K562 (cell line): Measurements from ENCODE around the gene NCKAP1. TPM values are rescaled to one million over a fixed set of nuclear protein-coding genes. Genes with fewer than 3 reads are reported as not detected.
A peak's percentile ranks its signal among the peaks of the same experiment; 100 is the strongest.

Experiments
- ATAC-seq: fragments of 200-7000 bp; cut with Tn5 transposase; 3 replicates; pipeline ENCODE4 v1.9.1; 2020; ENCODE audit warnings: moderate library complexity
- BruUV-seq: library from RNA; stranded (reverse); fragments of 400-500 nt; replicated peaks from 2 replicates; lab custom pipeline; 2021; lab: Mats Ljungman, UMichigan
- CTCF ChIA-PET: fragments of 300-600 bp; formaldehyde crosslinking; extraction: SDS; loops from one replicate; lab custom pipeline; 2021; ENCODE audit warnings: low intra/inter-chr PET ratio; lab: Yijun Ruan, JAX
- POLR2A ChIA-PET: fragments of 300-600, 350-650 bp; sonication (Branson Sonifier 250); formaldehyde crosslinking; extraction: SDS; loops from one replicate; lab custom pipeline; 2021; ENCODE audit warnings: antibody characterized with exemption, inconsistent platforms; lab: Yijun Ruan, JAX
- DNase-seq, 4 experiments: peaks; one replicate each; pipeline versions ENCODE4 v3.0.0 to v3.0.0-alpha.2; 2011 to 2018; ENCODE audit warnings: low spot score in 3 of 4, mixed read lengths in 3 of 4; ENCODE audit errors: extremely low read depth in 1 of 4
- FAIRE-seq: peaks from 2 replicates; lab custom pipeline; 2011; peaks lifted over from hg19 to GRCh38; lab: Jason Lieb, UNC
- H2AFZ ChIP-seq: 2 replicates; pipeline ENCODE4 v1.6.0; 2011; ENCODE audit warnings: low read depth, low read length, control low read depth, inconsistent platforms
- H3K27ac ChIP-seq: fragments of 200-600 bp; 3 replicates; pipeline ENCODE4 v1.8.0; 2011; ENCODE audit warnings: low read depth, mild to moderate bottlenecking, control low read depth, inconsistent platforms, low read length, moderate library complexity, mixed read lengths; ENCODE audit errors: extremely low read depth
- H3K27me3 ChIP-seq, 2 experiments: fragments of 300-600 bp in 1 of 2; 2 replicates in 1 of 2; 3 replicates in 1 of 2; pipeline versions ENCODE4 v1.6.0 to v1.8.0; 2011; ENCODE audit warnings: inconsistent platforms in 2 of 2, low read length in 2 of 2, mild to moderate bottlenecking in 1 of 2, mixed read lengths in 1 of 2, moderate library complexity in 1 of 2; ENCODE audit not compliant: control insufficient read depth in 2 of 2, insufficient read depth in 2 of 2
- H3K36me3 ChIP-seq: fragments of 300-600 bp; 3 replicates; pipeline ENCODE4 v1.8.0; 2011; ENCODE audit warnings: mild to moderate bottlenecking, low read length, inconsistent platforms; ENCODE audit not compliant: control insufficient read depth, insufficient read depth
- H3K4me1 ChIP-seq, 2 experiments: fragments of 200-600 bp in 1 of 2; replicated peaks in 1 of 2; 2 replicates in 1 of 2; 3 replicates in 1 of 2; pipeline versions ENCODE4 v1.5.1 to v1.8.0; 2011; ENCODE audit warnings: inconsistent platforms in 2 of 2, low read length in 2 of 2, mild to moderate bottlenecking in 1 of 2, mixed read lengths in 1 of 2, moderate library complexity in 1 of 2; ENCODE audit not compliant: control insufficient read depth in 2 of 2, insufficient read depth in 2 of 2
- H3K4me2 ChIP-seq: 2 replicates; pipeline ENCODE4 v1.6.1; 2011; ENCODE audit warnings: low read length, control low read depth, inconsistent platforms, mixed read lengths; ENCODE audit not compliant: insufficient read depth
- H3K4me3 ChIP-seq: fragments of 200-600 bp; sonication (generic), shearing (Covaris generic); 2 replicates; pipeline ENCODE4 v1.5.1; 2016; ENCODE audit warnings: control low read depth, inconsistent platforms
- H3K79me2 ChIP-seq: fragments of 200-600 bp; 3 replicates; pipeline ENCODE4 v1.8.0; 2011; ENCODE audit warnings: low read length, inconsistent platforms; ENCODE audit not compliant: control insufficient read depth, insufficient read depth
- H3K9ac ChIP-seq, 2 experiments: 2 replicates each; pipeline versions ENCODE4 v1.6.0 to v1.6.1; 2011; ENCODE audit warnings: low read depth in 2 of 2, low read length in 2 of 2, control low read depth in 1 of 2, inconsistent platforms in 1 of 2, mild to moderate bottlenecking in 1 of 2, mixed read lengths in 1 of 2; ENCODE audit not compliant: insufficient read depth in 1 of 2
- H3K9me1 ChIP-seq: one replicate; pipeline ENCODE4 v1.6.0; 2011; ENCODE audit warnings: inconsistent platforms, mild to moderate bottlenecking, low read length, moderate library complexity; ENCODE audit not compliant: control insufficient read depth, insufficient read depth
- H3K9me3 ChIP-seq: replicated peaks from 2 replicates; pipeline ENCODE4 v1.5.1; 2011; ENCODE audit warnings: low read depth, low read length, inconsistent platforms; ENCODE audit not compliant: control insufficient read depth, insufficient read depth
- H4K20me1 ChIP-seq: replicated peaks from 2 replicates; pipeline ENCODE4 v1.6.1; 2011; ENCODE audit warnings: low read length, inconsistent platforms, mixed read lengths; ENCODE audit not compliant: control insufficient read depth, insufficient read depth
- BRD4 ChIP-seq: fragments of 200-600 bp; sonication (generic); IDR thresholded peaks from 2 replicates; pipeline ENCODE4 v1.6.1; 2017; ENCODE audit warnings: inconsistent platforms
- DPF2 ChIP-seq: fragments of 450-650 bp; IDR thresholded peaks from 2 replicates; pipeline ENCODE4 v1.6.1; 2016
- E2F3 ChIP-seq: fragments of 250-450 bp; sonication (Bioruptor Pico); IDR thresholded peaks from 2 replicates; pipeline ENCODE4 v1.4.0; 2020; ENCODE audit warnings: mild to moderate bottlenecking
- GATA2 ChIP-seq: sonication (generic); formaldehyde crosslinking; IDR thresholded peaks from 2 replicates; pipeline ENCODE4 v1.4.0; 2020; ENCODE audit warnings: mild to moderate bottlenecking, missing genetic modification reagents
- GTF2E2 ChIP-seq: fragments of 200-800 bp; sonication (Bioruptor generic); IDR thresholded peaks from 2 replicates; pipeline ENCODE4 v1.6.1; 2016; ENCODE audit warnings: missing genetic modification characterization, missing compliant biosample characterization
- PHF20 ChIP-seq: fragments of 450-650 bp; IDR thresholded peaks from 2 replicates; pipeline ENCODE4 v1.6.1; 2018; ENCODE audit not compliant: partially characterized antibody
- RFX5 ChIP-seq: IDR thresholded peaks from 2 replicates; pipeline ENCODE4 v1.6.1; 2011; ENCODE audit warnings: low read depth, mild to moderate bottlenecking, improper control_type of control experiment, low read length
- TCF7 ChIP-seq: sonication (generic); IDR thresholded peaks from 2 replicates; pipeline ENCODE4 v1.6.1; 2016; ENCODE audit warnings: antibody characterized with exemption, borderline replicate concordance
- ZNF444 ChIP-seq: fragments of 250-450 bp; sonication (Bioruptor Pico); IDR thresholded peaks from 2 replicates; pipeline ENCODE4 v1.4.0; 2020; ENCODE audit warnings: mild to moderate bottlenecking, moderate library complexity
- WGBS: fragments of 100-300 bp; shearing (Covaris generic); methylation state at CpG from one replicate; pipeline ENCODE4 v1.1.6; 2016; ENCODE audit warnings: low coverage, mixed read lengths; ENCODE audit not compliant: insufficient coverage; ENCODE audit errors: missing lambda C conversion rate; 5-methylcytosine and 5-hydroxymethylcytosine counted together
- in situ Hi-C: fragments of 300-500 bp; cut with MboI; formaldehyde crosslinking; loops from 4 replicates; pipeline ENCODE4 v1.15.0; 2018; ENCODE audit warnings: inconsistent platforms, mixed read lengths
- intact Hi-C: fragments of 100-400 bp; cut with micrococcal nuclease; formaldehyde crosslinking; loops from 2 replicates; pipeline ENCODE4 v1.14.2; 2022
- polyA plus RNA-seq, 8 experiments: library from polyadenylated mRNA; depleted of rRNA in 4 of 8; stranded (reverse) in 5 of 8; unstranded in 3 of 8; fragments of >200 nt; fragmentation: Nextera tagmentation in 2 of 8; fragmentation: Illumina TruSeq in 1 of 8; extraction: Ambion mirVana in 2 of 8; extraction: Trizol in 1 of 8; gene quantifications; 2 replicates each; pipeline versions ENCODE4 v1.2.1 to v1.2.3, GENCODE V29; 2011 to 2014; ENCODE audit warnings: inconsistent platforms in 1 of 8, missing spikeins in 1 of 8
- total RNA-seq, 7 experiments: library from RNA; depleted of rRNA in 6 of 7; stranded (reverse); fragments of >200 nt in 6 of 7; fragmentation: Illumina TruSeq in 2 of 7; extraction: Trizol in 2 of 7; gene quantifications; 2 replicates each; pipeline versions ENCODE4 v1.2.1 to v1.2.3, GENCODE V29; 2011 to 2021; ENCODE audit warnings: low replicate concordance in 1 of 7
- TF ChIP-seq, protein P1 (sequence below), 3 experiments: fragments of 200-800 bp in 1 of 3; sonication (Bioruptor generic) in 1 of 3; sonication (generic) in 1 of 3; formaldehyde crosslinking in 1 of 3; IDR thresholded peaks; 2 replicates each; pipeline versions ENCODE4 v1.6.1 to v1.8.0; 2016 to 2022; ENCODE audit warnings: mild to moderate bottlenecking in 2 of 3, missing compliant biosample characterization in 2 of 3, missing genetic modification characterization in 2 of 3, missing genetic modification reagents in 1 of 3
- TF ChIP-seq, protein P2 (sequence below): fragments of 450-650 bp; IDR thresholded peaks from 2 replicates; pipeline ENCODE4 v1.6.1; 2016; ENCODE audit warnings: mild to moderate bottlenecking

The NCKAP1 gene
- total and polyA plus RNA-seq, 9 of the 15 experiments (the other 6 are each of a cell fraction or from before 2014, with no cell fraction given) = 34.0 to 153 (median 88.7) TPM

DNA sequence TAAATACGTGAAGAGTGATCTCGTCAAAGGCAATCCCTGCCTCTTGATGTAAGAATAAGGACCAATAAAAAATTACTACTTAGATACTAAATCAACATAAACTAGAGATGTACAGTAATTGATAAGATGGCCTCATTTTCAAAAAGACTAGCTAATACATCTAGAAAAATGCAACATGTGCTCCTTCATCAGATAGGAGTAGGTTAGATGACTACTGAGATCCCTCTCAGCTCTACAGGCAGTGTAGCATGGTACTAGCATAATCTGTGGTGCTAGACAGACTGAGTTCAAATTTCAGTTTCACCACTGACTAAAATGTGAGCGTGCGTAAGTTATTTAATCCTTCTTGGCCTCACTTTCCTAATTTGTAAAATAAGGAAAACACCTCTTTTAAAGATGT lies 89.2 kb downstream of the NCKAP1 start:
- no peak overlapping the region for H3K4me3 ChIP-seq
- peak in 1 of 4 experiments; percentile 14 for DNase-seq
- H4K20me1 ChIP-seq = no peaks in the 10 kb centered on the region
- peak; percentile 65 for ATAC-seq
- H2AFZ ChIP-seq = no peak overlapping the region
- H3K9ac ChIP-seq = peak overlapping the region in 1 of 2 experiments; percentile 52; a peak in 2 of 4 replicates
- CTCF ChIA-PET = no interaction called here
- peaks cover 71% of the 10 kb centered on the region for H3K36me3 ChIP-seq
- intact Hi-C loops (no loop called here), in situ Hi-C loops (no loop called here)
- no peaks in the 10 kb centered on the region for H3K9me1 ChIP-seq
- BruUV-seq = no TSS peak
- WGBS = 74% methylated on average over 4 of the region's 4 CpGs
- POLR2A ChIA-PET = interaction anchor here (1.0 to 2.4 kb wide), 6 partner anchors 7 to 131 kb away, joined by 3 to 11 read pairs (median 4); no protein-coding TSS in a partner anchor
- H3K4me2 ChIP-seq = no peak overlapping the region
- no peak for FAIRE-seq
- peaks cover 4 to 17% of the 10 kb centered on the region in 2 experiments; a peak in 4 of 5 replicates for H3K4me1 ChIP-seq
- H3K79me2 ChIP-seq = 0 out of 3 replicates have a peak, but pooled peaks cover 2% of the 10 kb centered on the region
- H3K27me3 ChIP-seq = no peaks in the 10 kb centered on the region
- H3K9me3 ChIP-seq = no peaks in the 10 kb centered on the region
- peak overlapping the region; percentile 92 for H3K27ac ChIP-seq
- no peak for TF ChIP-seq ZNF444 (CRISPR knock-in tag)
- TF ChIP-seq, protein P1, sequence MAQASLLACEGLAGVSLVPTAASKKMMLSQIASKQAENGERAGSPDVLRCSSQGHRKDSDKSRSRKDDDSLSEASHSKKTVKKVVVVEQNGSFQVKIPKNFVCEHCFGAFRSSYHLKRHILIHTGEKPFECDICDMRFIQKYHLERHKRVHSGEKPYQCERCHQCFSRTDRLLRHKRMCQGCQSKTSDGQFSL (CRISPR knock-in tag; IDR thresholded peaks at IDR 0.05) = no peak
- TF ChIP-seq, protein P1 (tag; IDR thresholded peaks at IDR 0.05) = 0 out of 4 replicates have a peak, but pooled peaks of 1 of the 2 experiments have one; percentile 11
- TF ChIP-seq BRD4 = 0 out of 2 replicates have a peak, but pooled peaks have one; percentile 35
- peak; percentile 45; the same call in 1 of the 2 replicates for TF ChIP-seq GATA2 (CRISPR knock-in tag)
- TF ChIP-seq TCF7 = no peak
- TF ChIP-seq GTF2E2 (tag) = 0 out of 2 replicates have a peak, but pooled peaks have one; percentile 51
- no peak for TF ChIP-seq E2F3 (CRISPR knock-in tag)
- no peak for TF ChIP-seq PHF20
- no peak for TF ChIP-seq RFX5
- TF ChIP-seq DPF2 = no peak
- TF ChIP-seq, protein P2, sequence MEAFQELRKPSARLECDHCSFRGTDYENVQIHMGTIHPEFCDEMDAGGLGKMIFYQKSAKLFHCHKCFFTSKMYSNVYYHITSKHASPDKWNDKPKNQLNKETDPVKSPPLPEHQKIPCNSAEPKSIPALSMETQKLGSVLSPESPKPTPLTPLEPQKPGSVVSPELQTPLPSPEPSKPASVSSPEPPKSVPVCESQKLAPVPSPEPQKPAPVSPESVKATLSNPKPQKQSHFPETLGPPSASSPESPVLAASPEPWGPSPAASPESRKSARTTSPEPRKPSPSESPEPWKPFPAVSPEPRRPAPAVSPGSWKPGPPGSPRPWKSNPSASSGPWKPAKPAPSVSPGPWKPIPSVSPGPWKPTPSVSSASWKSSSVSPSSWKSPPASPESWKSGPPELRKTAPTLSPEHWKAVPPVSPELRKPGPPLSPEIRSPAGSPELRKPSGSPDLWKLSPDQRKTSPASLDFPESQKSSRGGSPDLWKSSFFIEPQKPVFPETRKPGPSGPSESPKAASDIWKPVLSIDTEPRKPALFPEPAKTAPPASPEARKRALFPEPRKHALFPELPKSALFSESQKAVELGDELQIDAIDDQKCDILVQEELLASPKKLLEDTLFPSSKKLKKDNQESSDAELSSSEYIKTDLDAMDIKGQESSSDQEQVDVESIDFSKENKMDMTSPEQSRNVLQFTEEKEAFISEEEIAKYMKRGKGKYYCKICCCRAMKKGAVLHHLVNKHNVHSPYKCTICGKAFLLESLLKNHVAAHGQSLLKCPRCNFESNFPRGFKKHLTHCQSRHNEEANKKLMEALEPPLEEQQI = no peak
